GM23248 (cell line): Measurements from ENCODE around the gene RBBP8NL.
"Not testable (repeated sequence)": the region's sequence is repeated elsewhere in the genome, so short reads cannot be mapped to it uniquely, and the experiment has no call there.

Source experiments
- EZH2 ChIP-seq: fragments of 200-600 bp; sonication (generic); IDR thresholded peaks from 2 replicates; pipeline ENCODE4 v1.6.1; 2018; ENCODE audit warnings: antibody characterized with exemption, mild to moderate bottlenecking; ENCODE audit not compliant: insufficient read depth, poor library complexity, severe bottlenecking
- EZH2phosphoT487 ChIP-seq: fragments of 200-600 bp; sonication (generic); IDR thresholded peaks from 2 replicates; pipeline ENCODE4 v1.6.1; 2018; ENCODE audit warnings: antibody characterized with exemption, moderate library complexity, mild to moderate bottlenecking, low read depth; ENCODE audit not compliant: insufficient read depth

- not testable (repeated sequence) for TF ChIP-seq EZH2, EZH2phosphoT487
These were observed 53.6 kb downstream of the RBBP8NL start for GRCh38 chr20:62373631-62374179.
